IMR-90 (cell line): ENCODE results near the gene MTUS2. TPM values are rescaled to one million over a fixed set of nuclear protein-coding genes. Genes with fewer than 3 reads are reported as not detected.

Experiments used
- ATAC-seq: fragments of 200-7000 bp; cut with Tn5 transposase; 2 replicates; pipeline ENCODE4 v1.9.1; 2020; ENCODE audit warnings: low read depth, mild to moderate bottlenecking, moderate library complexity
- BruUV-seq: library from RNA; stranded (reverse); fragments of 400-500 nt; replicated peaks from 2 replicates; lab custom pipeline; 2021; lab: Mats Ljungman, UMichigan
- CTCF ChIA-PET: fragments of 300-600 bp; formaldehyde crosslinking; extraction: SDS; loops from one replicate; lab custom pipeline; 2021; ENCODE audit warnings: antibody characterized with exemption; lab: Yijun Ruan, JAX
- POLR2A ChIA-PET: fragments of 300-600 bp; sonication (Branson Sonifier 250); formaldehyde crosslinking; loops from one replicate; lab custom pipeline; 2022; ENCODE audit warnings: antibody characterized with exemption; ENCODE audit not compliant: unreplicated experiment; lab: Charles Lee
- DNase-seq: peaks from one replicate; pipeline ENCODE4 v3.0.0; 2013
- H2AFZ ChIP-seq: replicated peaks from 2 replicates; pipeline ENCODE3; 2013; ENCODE audit warnings: low read length, mild to moderate bottlenecking; ENCODE audit not compliant: poor library complexity
- H2AK5ac ChIP-seq: 2 replicates; pipeline ENCODE4 v1.6.1; 2013; ENCODE audit warnings: low read depth, low read length, inconsistent platforms
- H2AK9ac ChIP-seq: replicated peaks from 2 replicates; pipeline ENCODE3; 2013; ENCODE audit warnings: mild to moderate bottlenecking, low read depth, low read length, moderate library complexity; ENCODE audit not compliant: poor library complexity
- H2BK120ac ChIP-seq: 2 replicates; pipeline ENCODE4 v1.6.1; 2013; ENCODE audit warnings: low read depth, low read length, inconsistent platforms
- H2BK15ac ChIP-seq: 3 replicates; pipeline ENCODE4 v1.6.1; 2013; ENCODE audit warnings: low read depth, low read length, inconsistent platforms
- H2BK20ac ChIP-seq: 2 replicates; pipeline ENCODE4 v1.6.1; 2013; ENCODE audit warnings: low read depth, mild to moderate bottlenecking, inconsistent platforms, low read length, moderate library complexity
- H2BK5ac ChIP-seq: 2 replicates; pipeline ENCODE4 v1.6.1; 2013; ENCODE audit warnings: mild to moderate bottlenecking, low read depth, low read length, inconsistent platforms; ENCODE audit not compliant: poor library complexity, severe bottlenecking
- H3K14ac ChIP-seq: replicated peaks from 2 replicates; pipeline ENCODE4 v1.6.1; 2013; ENCODE audit warnings: low read depth, low read length, inconsistent platforms
- H3K18ac ChIP-seq: 2 replicates; pipeline ENCODE4 v1.6.1; 2013; ENCODE audit warnings: low read depth, low read length, control low read depth
- H3K23ac ChIP-seq: 2 replicates; pipeline ENCODE4 v1.6.1; 2013; ENCODE audit warnings: low read depth, low read length, inconsistent platforms
- H3K27ac ChIP-seq: 2 replicates; pipeline ENCODE4 v1.5.1; 2013; ENCODE audit warnings: mild to moderate bottlenecking, control low read depth, low read length; ENCODE audit not compliant: insufficient read depth
- H3K27me3 ChIP-seq: 2 replicates; pipeline ENCODE4 v1.6.1; 2013; ENCODE audit warnings: low read length; ENCODE audit not compliant: control insufficient read depth, insufficient read depth
- H3K36me3 ChIP-seq: 2 replicates; pipeline ENCODE4 v1.6.1; 2013; ENCODE audit warnings: low read length, mixed read lengths; ENCODE audit not compliant: control insufficient read depth, insufficient read depth
- H3K4ac ChIP-seq: 2 replicates; pipeline ENCODE4 v1.6.1; 2013; ENCODE audit warnings: low read depth, low read length, inconsistent platforms
- H3K4me1 ChIP-seq: 2 replicates; pipeline ENCODE4 v1.6.1; 2013; ENCODE audit warnings: low read length, mixed read lengths; ENCODE audit not compliant: control insufficient read depth, insufficient read depth
- H3K4me2 ChIP-seq: 2 replicates; pipeline ENCODE4 v1.6.1; 2013; ENCODE audit warnings: low read depth, mild to moderate bottlenecking, control low read depth, low read length, moderate library complexity
- H3K4me3 ChIP-seq: 2 replicates; pipeline ENCODE4 v1.5.1; 2013; ENCODE audit warnings: low read depth, mild to moderate bottlenecking, control low read depth, low read length, moderate library complexity; ENCODE audit not compliant: insufficient read depth
- H3K56ac ChIP-seq: 2 replicates; pipeline ENCODE4 v1.6.1; 2013; ENCODE audit warnings: low read length, inconsistent platforms; ENCODE audit not compliant: insufficient read depth; ENCODE audit errors: extremely low read depth
- H3K79me1 ChIP-seq, 2 experiments: 2 replicates each; pipeline ENCODE4 v1.6.1; 2013; ENCODE audit warnings: low read length in 2 of 2, inconsistent platforms in 1 of 2, low read depth in 1 of 2
- H3K9ac ChIP-seq: 2 replicates; pipeline ENCODE4 v1.6.1; 2013; ENCODE audit warnings: low read depth, low read length, control low read depth
- H3K9me1 ChIP-seq: 2 replicates; pipeline ENCODE4 v1.6.1; 2013; ENCODE audit warnings: low read length, inconsistent platforms; ENCODE audit not compliant: insufficient read depth
- H3K9me3 ChIP-seq: 2 replicates; pipeline ENCODE4 v1.6.1; 2013; ENCODE audit warnings: low read length; ENCODE audit not compliant: control insufficient read depth, insufficient read depth
- H4K20me1 ChIP-seq: 2 replicates; pipeline ENCODE4 v1.6.1; 2013; ENCODE audit warnings: low read length, inconsistent platforms; ENCODE audit not compliant: insufficient read depth
- H4K5ac ChIP-seq: 2 replicates; pipeline ENCODE4 v1.6.1; 2013; ENCODE audit warnings: mild to moderate bottlenecking, low read depth, low read length, control low read depth
- H4K8ac ChIP-seq, 2 experiments: 2 replicates each; pipeline ENCODE4 v1.6.1; 2013; ENCODE audit warnings: low read depth in 2 of 2, low read length in 2 of 2, control low read depth in 1 of 2, inconsistent platforms in 1 of 2
- H4K91ac ChIP-seq: 2 replicates; pipeline ENCODE4 v1.6.1; 2013; ENCODE audit warnings: low read depth, low read length, inconsistent platforms; ENCODE audit not compliant: insufficient read depth
- CHD1 ChIP-seq: IDR thresholded peaks from 2 replicates; pipeline ENCODE4 v1.6.1; 2012; ENCODE audit warnings: low read depth, low read length, improper control_type of control experiment
- CTCF ChIP-seq: conservative IDR thresholded peaks from 2 replicates; pipeline ENCODE4 v1.5.1; 2012; ENCODE audit warnings: mild to moderate bottlenecking, low read depth, low read length, improper control_type of control experiment
- FOS ChIP-seq: fragments of 150-350 bp; IDR thresholded peaks from 2 replicates; pipeline ENCODE4 v1.6.1; 2016; ENCODE audit warnings: low read depth, low read length
- MAFK ChIP-seq: IDR thresholded peaks from 2 replicates; pipeline ENCODE4 v1.6.1; 2012; ENCODE audit warnings: low read depth, low read length, improper control_type of control experiment
- MAZ ChIP-seq: IDR thresholded peaks from 2 replicates; pipeline ENCODE4 v1.6.1; 2012; ENCODE audit warnings: low read depth, mild to moderate bottlenecking, low read length, improper control_type of control experiment, moderate library complexity, borderline replicate concordance
- MXI1 ChIP-seq: IDR thresholded peaks from 2 replicates; pipeline ENCODE4 v1.6.1; 2012; ENCODE audit warnings: low read depth, mild to moderate bottlenecking, low read length, moderate library complexity, borderline replicate concordance
- NFE2L2 ChIP-seq: fragments of 150-350 bp; IDR thresholded peaks from 2 replicates; pipeline ENCODE4 v1.6.1; 2016; ENCODE audit warnings: low read depth, mild to moderate bottlenecking, low read length
- RAD21 ChIP-seq: IDR thresholded peaks from 2 replicates; pipeline ENCODE4 v1.6.1; 2012; ENCODE audit warnings: low read length, improper control_type of control experiment
- RCOR1 ChIP-seq: IDR thresholded peaks from 2 replicates; pipeline ENCODE4 v1.6.1; 2012; ENCODE audit warnings: mild to moderate bottlenecking, low read length, improper control_type of control experiment; ENCODE audit not compliant: insufficient replicate concordance
- RFX5 ChIP-seq: IDR thresholded peaks from 2 replicates; pipeline ENCODE4 v1.8.0; 2012; ENCODE audit warnings: low read depth, mild to moderate bottlenecking, low read length, moderate library complexity
- SMC3 ChIP-seq: fragments of 150-350 bp; IDR thresholded peaks from 2 replicates; pipeline ENCODE4 v1.6.1; 2016; ENCODE audit warnings: low read depth, mild to moderate bottlenecking, antibody characterized with exemption, low read length, moderate library complexity
- USF2 ChIP-seq: fragments of 150-350 bp; IDR thresholded peaks from 2 replicates; pipeline ENCODE4 v1.6.1; 2017; ENCODE audit warnings: mild to moderate bottlenecking, antibody characterized with exemption, low read length, low read depth
- dilution Hi-C: fragments of 300-500 bp; cut with HindIII; formaldehyde crosslinking; loops from one replicate; pipeline ENCODE4 v1.14.3; 2018; ENCODE audit warnings: low sequenced_read_pairs; ENCODE audit not compliant: unreplicated experiment
- in situ Hi-C: fragments of 300-500 bp; cut with MboI; formaldehyde crosslinking; loops from 3 replicates; pipeline ENCODE4 v1.14.3; 2019; ENCODE audit warnings: low sequenced_read_pairs, inconsistent platforms, mixed read lengths
- intact Hi-C: fragments of 100-400 bp; cut with micrococcal nuclease; formaldehyde crosslinking; loops from 2 replicates; pipeline ENCODE4 v1.10.0; 2022
- polyA plus RNA-seq, 3 experiments: library from polyadenylated mRNA; depleted of rRNA; stranded (reverse); fragments of >200 nt; gene quantifications; 2 replicates each; pipeline ENCODE4 v1.2.3, GENCODE V29; 2012; ENCODE audit warnings: low replicate concordance in 1 of 3
- total RNA-seq: library from RNA; depleted of rRNA; stranded (reverse); fragments of >200 nt; gene quantifications from 2 replicates; pipeline ENCODE4 v1.2.3, GENCODE V29; 2012

MTUS2 gene
- total and polyA plus RNA-seq, 2 of the 4 experiments (the other 2 are of a cell fraction), result under 0.01 to 0.02 TPM

DNA sequence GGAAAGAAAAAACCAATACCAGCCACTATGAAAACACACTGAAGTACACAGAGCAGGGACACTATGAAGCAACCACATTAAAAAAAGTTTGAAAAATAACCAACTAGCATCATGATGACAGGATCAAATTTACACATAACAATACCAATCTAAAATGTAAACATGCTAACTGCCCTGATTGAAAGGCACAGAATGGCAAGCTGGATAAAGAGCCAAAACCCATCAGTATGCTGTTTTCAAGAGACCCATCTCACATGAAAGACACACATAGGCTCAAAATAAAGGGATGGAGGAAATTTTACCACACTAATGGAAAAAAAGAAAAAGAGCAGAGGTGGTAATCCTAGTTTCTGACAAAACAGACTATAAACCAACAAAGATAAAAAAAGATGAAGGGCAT is 484.0 kb downstream of the MTUS2 start:
- ChIA-PET POLR2A (no interaction called here), CTCF (no interaction called here)
- H2BK15ac ChIP-seq, result no peak overlapping the region
- H2BK20ac ChIP-seq, result no peak overlapping the region
- no peak overlapping the region for H3K23ac ChIP-seq
- H2AK9ac ChIP-seq, result no peak overlapping the region
- H2AFZ ChIP-seq, result no peak overlapping the region
- no peak overlapping the region for H3K9ac ChIP-seq
- H2BK5ac ChIP-seq, result no peak overlapping the region
- no peaks in the 10 kb centered on the region for H3K79me1 ChIP-seq
- no TSS peak for BruUV-seq
- no peaks in the 10 kb centered on the region for H3K27me3 ChIP-seq
- no peaks in the 10 kb centered on the region for H3K9me1 ChIP-seq
- no peak overlapping the region for H4K91ac ChIP-seq
- H3K4me3 ChIP-seq, result no peak overlapping the region
- H4K8ac ChIP-seq, result no peak overlapping the region
- no peaks in the 10 kb centered on the region for H3K36me3 ChIP-seq
- H3K4ac ChIP-seq, result no peak overlapping the region
- H4K5ac ChIP-seq, result no peak overlapping the region
- peaks cover 13% of the 10 kb centered on the region for H3K9me3 ChIP-seq
- H3K27ac ChIP-seq, result no peak overlapping the region
- TF ChIP-seq FOS (no peak), RFX5 (no peak), CHD1 (no peak), RCOR1 (no peak), MXI1 (no peak), NFE2L2 (no peak), CTCF (no peak), SMC3 (no peak), RAD21 (no peak), USF2 (no peak), MAZ (no peak), MAFK (no peak)
- ATAC-seq (no peak), DNase-seq (no peak)
- no peak overlapping the region for H3K14ac ChIP-seq
- no peak overlapping the region for H2BK120ac ChIP-seq
- dilution Hi-C loops, result no loop called here
- in situ Hi-C loops, result no loop called here
- H2AK5ac ChIP-seq, result no peak overlapping the region
- H4K20me1 ChIP-seq, result no peaks in the 10 kb centered on the region
- intact Hi-C loops, result no loop called here
- no peak overlapping the region for H3K56ac ChIP-seq
- no peak overlapping the region for H3K4me2 ChIP-seq
- no peaks in the 10 kb centered on the region for H3K4me1 ChIP-seq
- no peak overlapping the region for H3K18ac ChIP-seq
